Measurements from ENCODE around the gene JAK2. TPM values are rescaled to one million over a fixed set of nuclear protein-coding genes. Genes with fewer than 3 reads are reported as not detected.

Gene JAK2
- total and polyA plus RNA-seq, 10 of the 15 experiments (the other 5 are each of a cell fraction or from before 2014, with no cell fraction given) = 4.1 to 22.9 (median 13.7) TPM

DNA sequence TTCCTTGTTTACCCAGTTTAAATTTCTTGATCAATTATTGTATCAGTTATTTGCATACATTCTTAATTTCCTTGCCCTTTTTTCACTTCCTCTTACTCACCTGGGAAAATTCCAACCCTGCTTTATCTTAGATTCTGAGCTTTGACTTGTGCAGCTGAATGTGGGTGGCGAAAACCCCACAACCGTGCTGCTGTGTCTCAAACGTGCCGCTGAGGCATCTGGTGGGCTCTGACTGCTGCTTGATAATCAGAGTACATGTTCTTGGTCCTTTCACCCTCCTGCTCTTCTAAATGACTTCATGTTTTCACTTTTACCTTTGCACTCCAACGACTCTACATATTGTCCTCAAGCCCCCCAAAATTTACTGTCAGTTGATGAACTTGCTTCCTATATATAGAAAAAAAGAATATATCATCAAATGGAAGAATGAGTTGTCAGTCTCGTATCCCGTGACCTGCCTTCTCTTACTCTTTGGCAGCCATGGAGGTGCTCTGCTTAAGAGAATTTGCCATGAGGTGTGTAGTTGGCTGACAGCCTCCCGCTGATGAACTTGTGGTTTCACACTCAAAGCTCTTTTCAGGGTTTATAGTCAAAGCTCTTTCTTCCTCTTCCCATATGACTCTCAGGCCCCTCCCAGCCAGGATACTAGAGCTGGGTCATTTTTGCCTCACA is 14.0 kb upstream of the JAK2 start (continued):
- TF ChIP-seq, protein P1, sequence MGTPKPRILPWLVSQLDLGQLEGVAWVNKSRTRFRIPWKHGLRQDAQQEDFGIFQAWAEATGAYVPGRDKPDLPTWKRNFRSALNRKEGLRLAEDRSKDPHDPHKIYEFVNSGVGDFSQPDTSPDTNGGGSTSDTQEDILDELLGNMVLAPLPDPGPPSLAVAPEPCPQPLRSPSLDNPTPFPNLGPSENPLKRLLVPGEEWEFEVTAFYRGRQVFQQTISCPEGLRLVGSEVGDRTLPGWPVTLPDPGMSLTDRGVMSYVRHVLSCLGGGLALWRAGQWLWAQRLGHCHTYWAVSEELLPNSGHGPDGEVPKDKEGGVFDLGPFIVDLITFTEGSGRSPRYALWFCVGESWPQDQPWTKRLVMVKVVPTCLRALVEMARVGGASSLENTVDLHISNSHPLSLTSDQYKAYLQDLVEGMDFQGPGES (IDR thresholded peaks at IDR 0.05) = no peak
- TF ChIP-seq FOXM1 (IDR thresholded peaks at IDR 0.05; ENCODE audit: low read depth, low read length) (peak; percentile 72; the same call in 1 of the 2 replicates), RUNX3 (IDR thresholded peaks at IDR 0.05; ENCODE audit: low read length) (peak; percentile 93), NR2C2 (IDR thresholded peaks at IDR 0.05; ENCODE audit: borderline replicate concordance, control insufficient read depth, insufficient read length, low read depth) (no peak), KDM1A (IDR thresholded peaks at IDR 0.05; ENCODE audit: borderline replicate concordance) (no peak), RBBP5 (conservative IDR thresholded peaks at IDR 0.05) (no peak), KLF5 (IDR thresholded peaks at IDR 0.05; ENCODE audit: partially characterized antibody) (peak; percentile 40), NFIC (IDR thresholded peaks at IDR 0.05; ENCODE audit: low read depth, low read length) (peak; percentile 68; the same call in 1 of the 2 replicates), SPI1 (IDR thresholded peaks at IDR 0.05; ENCODE audit: borderline replicate concordance, insufficient read depth, low read depth, low read length) (peak; percentile 90), MYB (IDR thresholded peaks at IDR 0.05; ENCODE audit: borderline replicate concordance, low read depth, low read length) (no peak), SUZ12 (IDR thresholded peaks at IDR 0.05; ENCODE audit: unreplicated experiment) (no peak), ZNF622 (IDR thresholded peaks at IDR 0.05) (no peak), SMC3 (IDR thresholded peaks at IDR 0.05; ENCODE audit: borderline replicate concordance, low read length) (no peak), TBL1XR1 (IDR thresholded peaks at IDR 0.05; ENCODE audit: low read depth, low read length) (no peak), POU2F2 (IDR thresholded peaks at IDR 0.05; ENCODE audit: borderline replicate concordance, low read depth, low read length) (peak; percentile 65; the same call in 1 of the 3 replicates), MXI1 (IDR thresholded peaks at IDR 0.05; ENCODE audit: low read depth, low read length) (no peak; the same call in 1 of the 2 replicates), RCOR1 (conservative IDR thresholded peaks at IDR 0.05; ENCODE audit: low read depth, low read length) (peak; percentile 23; the same call in 1 of the 2 replicates)
- TF ChIP-seq, protein P2, sequence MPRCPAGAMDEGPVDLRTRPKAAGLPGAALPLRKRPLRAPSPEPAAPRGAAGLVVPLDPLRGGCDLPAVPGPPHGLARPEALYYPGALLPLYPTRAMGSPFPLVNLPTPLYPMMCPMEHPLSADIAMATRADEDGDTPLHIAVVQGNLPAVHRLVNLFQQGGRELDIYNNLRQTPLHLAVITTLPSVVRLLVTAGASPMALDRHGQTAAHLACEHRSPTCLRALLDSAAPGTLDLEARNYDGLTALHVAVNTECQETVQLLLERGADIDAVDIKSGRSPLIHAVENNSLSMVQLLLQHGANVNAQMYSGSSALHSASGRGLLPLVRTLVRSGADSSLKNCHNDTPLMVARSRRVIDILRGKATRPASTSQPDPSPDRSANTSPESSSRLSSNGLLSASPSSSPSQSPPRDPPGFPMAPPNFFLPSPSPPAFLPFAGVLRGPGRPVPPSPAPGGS (IDR thresholded peaks at IDR 0.05; ENCODE audit: borderline replicate concordance, insufficient read depth, low read depth, low read length, poor library complexity, severe bottlenecking) = peak; percentile 67
- TF ChIP-seq, protein P3, sequence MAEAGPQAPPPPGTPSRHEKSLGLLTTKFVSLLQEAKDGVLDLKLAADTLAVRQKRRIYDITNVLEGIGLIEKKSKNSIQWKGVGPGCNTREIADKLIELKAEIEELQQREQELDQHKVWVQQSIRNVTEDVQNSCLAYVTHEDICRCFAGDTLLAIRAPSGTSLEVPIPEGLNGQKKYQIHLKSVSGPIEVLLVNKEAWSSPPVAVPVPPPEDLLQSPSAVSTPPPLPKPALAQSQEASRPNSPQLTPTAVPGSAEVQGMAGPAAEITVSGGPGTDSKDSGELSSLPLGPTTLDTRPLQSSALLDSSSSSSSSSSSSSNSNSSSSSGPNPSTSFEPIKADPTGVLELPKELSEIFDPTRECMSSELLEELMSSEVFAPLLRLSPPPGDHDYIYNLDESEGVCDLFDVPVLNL (IDR thresholded peaks at IDR 0.05; ENCODE audit: low read depth, low read length) = no peak
- TF ChIP-seq, protein P4, sequence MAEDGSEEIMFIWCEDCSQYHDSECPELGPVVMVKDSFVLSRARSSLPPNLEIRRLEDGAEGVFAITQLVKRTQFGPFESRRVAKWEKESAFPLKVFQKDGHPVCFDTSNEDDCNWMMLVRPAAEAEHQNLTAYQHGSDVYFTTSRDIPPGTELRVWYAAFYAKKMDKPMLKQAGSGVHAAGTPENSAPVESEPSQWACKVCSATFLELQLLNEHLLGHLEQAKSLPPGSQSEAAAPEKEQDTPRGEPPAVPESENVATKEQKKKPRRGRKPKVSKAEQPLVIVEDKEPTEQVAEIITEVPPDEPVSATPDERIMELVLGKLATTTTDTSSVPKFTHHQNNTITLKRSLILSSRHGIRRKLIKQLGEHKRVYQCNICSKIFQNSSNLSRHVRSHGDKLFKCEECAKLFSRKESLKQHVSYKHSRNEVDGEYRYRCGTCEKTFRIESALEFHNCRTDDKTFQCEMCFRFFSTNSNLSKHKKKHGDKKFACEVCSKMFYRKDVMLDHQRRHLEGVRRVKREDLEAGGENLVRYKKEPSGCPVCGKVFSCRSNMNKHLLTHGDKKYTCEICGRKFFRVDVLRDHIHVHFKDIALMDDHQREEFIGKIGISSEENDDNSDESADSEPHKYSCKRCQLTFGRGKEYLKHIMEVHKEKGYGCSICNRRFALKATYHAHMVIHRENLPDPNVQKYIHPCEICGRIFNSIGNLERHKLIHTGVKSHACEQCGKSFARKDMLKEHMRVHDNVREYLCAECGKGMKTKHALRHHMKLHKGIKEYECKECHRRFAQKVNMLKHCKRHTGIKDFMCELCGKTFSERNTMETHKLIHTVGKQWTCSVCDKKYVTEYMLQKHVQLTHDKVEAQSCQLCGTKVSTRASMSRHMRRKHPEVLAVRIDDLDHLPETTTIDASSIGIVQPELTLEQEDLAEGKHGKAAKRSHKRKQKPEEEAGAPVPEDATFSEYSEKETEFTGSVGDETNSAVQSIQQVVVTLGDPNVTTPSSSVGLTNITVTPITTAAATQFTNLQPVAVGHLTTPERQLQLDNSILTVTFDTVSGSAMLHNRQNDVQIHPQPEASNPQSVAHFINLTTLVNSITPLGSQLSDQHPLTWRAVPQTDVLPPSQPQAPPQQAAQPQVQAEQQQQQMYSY (CRISPR knock-in tag; IDR thresholded peaks at IDR 0.05) = no peak
- TF ChIP-seq, protein P5, sequence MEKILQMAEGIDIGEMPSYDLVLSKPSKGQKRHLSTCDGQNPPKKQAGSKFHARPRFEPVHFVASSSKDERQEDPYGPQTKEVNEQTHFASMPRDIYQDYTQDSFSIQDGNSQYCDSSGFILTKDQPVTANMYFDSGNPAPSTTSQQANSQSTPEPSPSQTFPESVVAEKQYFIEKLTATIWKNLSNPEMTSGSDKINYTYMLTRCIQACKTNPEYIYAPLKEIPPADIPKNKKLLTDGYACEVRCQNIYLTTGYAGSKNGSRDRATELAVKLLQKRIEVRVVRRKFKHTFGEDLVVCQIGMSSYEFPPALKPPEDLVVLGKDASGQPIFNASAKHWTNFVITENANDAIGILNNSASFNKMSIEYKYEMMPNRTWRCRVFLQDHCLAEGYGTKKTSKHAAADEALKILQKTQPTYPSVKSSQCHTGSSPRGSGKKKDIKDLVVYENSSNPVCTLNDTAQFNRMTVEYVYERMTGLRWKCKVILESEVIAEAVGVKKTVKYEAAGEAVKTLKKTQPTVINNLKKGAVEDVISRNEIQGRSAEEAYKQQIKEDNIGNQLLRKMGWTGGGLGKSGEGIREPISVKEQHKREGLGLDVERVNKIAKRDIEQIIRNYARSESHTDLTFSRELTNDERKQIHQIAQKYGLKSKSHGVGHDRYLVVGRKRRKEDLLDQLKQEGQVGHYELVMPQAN (conservative IDR thresholded peaks at IDR 0.05) = no peak; the same call in 1 of the 2 replicates
